Fibroblast of skin of right quadriceps (primary cell): ENCODE measurements around the gene NCF2.

Source experiments
- DNase-seq: peaks from one replicate; pipeline ENCODE4 v3.0.0-alpha.2; 2013

Gene NCF2

DNA sequence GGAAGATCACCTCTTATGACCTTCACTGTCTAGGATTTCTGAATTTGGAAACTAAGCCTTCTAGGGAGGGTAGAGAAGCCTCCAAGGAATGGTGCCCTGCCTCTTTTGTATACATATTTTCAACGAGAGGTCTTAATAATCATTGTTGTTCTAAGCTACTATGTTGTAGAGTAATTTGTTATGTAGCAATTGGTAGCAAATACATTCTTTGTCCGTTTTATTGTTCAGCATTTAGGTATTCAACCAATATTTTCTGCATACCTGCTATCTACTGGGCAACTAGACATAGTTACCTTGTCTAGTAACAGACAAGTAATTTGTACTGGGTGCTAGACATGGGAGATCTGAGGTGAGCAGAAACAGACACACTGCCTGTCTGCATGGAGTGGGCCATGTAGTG, 20.8 kb upstream of the NCF2 start:
- no peak for DNase-seq

GRCh38 chr1:183609759-183610452, 19.6 kb upstream of the NCF2 start:
- DNase-seq = peak; percentile 46

GRCh38 chr1:183609313-183609712, 19.1 kb upstream of the NCF2 start:
- peak; percentile 81 for DNase-seq

DNA sequence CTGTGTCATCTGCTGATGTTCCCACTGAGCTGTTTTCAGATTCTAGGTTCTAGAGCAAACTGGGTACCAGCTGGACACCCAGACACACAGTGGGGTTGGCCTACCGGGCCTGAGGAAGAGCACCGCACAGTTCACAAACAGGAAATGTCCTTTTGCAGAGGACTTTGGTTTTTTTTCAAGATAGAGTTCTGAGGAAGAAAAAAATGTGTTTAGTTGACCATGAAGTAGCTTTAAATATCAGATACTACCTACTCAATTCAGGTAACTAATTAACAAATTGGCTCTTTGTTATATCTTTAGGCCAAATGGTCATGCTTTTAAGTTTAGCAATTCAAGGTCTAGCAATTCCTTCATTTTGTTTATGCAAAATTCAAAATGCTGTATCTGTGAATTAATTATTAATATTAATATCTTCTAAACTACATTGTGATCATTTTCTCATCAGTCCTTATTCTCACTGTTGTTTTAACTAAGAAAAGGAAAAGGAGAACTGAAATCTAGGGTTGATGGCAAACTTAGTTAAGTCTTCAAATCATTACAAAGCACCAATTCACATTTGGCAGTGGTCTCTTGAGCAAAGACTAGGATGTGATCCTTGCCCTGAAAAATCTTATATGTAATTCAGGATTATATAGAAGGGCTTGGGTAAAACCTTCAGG, 17.2 kb upstream of the NCF2 start:
- no peak for DNase-seq

- DNase-seq = no peak
These were observed 15.6 kb upstream of the NCF2 start for GRCh38 chr1:183605904-183606303.

DNA sequence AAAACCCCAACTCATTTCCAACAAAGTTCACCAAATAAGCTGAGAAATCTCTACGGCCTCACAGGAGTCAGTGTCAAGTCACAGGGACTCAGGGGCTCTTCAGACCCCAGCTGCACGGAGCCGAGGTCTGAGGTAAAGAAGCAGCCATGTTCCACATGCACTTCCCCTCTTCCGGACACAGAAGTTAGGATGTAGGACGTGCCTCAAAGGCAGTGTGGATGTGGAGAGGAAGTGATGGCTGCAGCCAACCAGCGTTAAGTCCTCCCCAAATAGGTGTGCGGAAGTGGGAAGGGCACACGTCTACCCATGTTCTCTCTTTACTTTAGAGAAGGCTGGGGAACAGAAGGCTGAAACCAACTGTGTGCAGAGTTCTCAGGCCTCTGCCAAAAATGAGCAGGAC, 14.6 kb upstream of the NCF2 start:
- DNase-seq = no peak

DNA sequence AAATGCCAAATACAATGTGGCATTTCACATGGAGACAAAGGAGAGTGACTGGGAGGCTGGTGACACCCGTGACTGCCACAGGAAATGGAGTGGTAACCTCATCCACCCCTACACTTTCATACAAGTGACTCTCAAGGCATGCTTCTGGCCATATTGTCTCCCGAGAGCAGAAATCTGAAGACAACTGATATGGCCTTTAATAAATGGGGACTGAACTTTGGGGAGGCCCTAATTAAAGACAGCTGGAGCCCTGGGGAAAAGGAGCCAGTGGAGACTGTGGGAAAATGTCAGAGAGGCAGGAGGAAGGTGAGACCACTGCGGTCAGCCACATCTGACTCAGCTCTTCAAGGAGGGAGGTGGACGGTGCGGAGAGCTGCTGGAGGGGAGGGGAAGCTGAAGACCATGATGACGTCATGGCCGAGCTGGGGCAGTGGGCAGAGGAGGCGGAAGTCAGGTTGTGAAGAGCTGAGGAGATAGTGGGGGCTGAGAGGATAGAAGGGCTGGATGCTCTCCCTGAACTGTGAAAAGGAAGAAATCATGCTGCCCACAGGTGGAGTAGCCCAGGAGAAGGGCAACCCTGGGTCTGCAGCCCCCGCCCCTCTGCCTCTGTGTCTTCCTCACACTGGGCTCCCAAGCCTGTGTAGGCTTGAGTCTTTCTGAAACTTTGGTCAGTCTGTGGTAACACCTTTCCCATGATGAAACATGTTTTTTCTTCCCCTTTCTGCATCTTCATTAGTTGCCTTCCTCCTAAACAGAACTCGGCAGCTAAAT, 14.0 kb upstream of the NCF2 start:
- peak; percentile 91 for DNase-seq

- no peak for DNase-seq
These were observed 12.3 kb upstream of the NCF2 start for GRCh38 chr1:183602510-183602909.

GRCh38 chr1:183600634-183601033, 10.4 kb upstream of the NCF2 start:
- DNase-seq = no peak

DNA sequence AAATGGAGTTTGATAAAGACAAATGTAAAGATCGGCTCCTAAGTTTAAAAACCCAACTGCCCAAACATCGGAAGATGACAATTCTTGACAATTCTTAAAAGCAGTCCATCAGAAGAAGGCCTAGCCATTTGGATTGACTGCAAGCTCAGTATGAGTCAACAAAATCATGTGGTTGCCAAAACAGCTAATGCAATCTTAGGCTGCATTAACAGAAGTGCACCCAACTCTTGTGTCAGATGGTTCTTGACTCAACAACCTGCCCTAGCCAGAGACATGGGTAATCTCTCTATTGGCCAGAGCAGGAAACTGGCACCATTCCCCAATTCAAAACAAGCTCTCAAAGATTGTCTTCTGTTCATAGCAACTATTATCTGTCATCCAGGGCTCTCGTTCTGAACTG, 9.9 kb upstream of the NCF2 start:
- peak; percentile 68 for DNase-seq

GRCh38 chr1:183598386-183598785, 8.1 kb upstream of the NCF2 start:
- DNase-seq = no peak

GRCh38 chr1:183597656-183598347, 7.5 kb upstream of the NCF2 start:
- DNase-seq = no peak

GRCh38 chr1:183596500-183596899, 6.2 kb upstream of the NCF2 start:
- no peak for DNase-seq

DNA sequence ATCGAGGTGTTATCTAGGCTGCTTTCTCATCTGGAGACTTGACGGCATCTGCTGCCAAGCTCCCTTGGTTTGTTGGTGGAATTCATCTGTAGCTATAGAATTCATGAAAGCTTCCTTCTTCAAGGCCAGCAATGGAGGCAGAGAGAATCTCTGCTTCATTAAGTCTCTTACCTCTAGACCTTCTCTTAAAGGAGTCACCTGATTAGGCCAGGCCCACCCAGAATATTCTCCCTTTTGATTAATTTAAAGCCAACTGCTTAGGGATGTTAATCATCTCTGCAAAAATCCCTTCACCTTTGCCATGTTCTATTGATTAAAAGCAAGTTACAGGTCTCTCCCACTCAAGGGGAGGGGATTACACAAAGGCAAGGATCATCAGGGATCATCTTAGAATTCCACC, 5.3 kb upstream of the NCF2 start:
- no peak for DNase-seq

- no peak for DNase-seq
These were observed 3.1 kb upstream of the NCF2 start for GRCh38 chr1:183593356-183593755.

DNA sequence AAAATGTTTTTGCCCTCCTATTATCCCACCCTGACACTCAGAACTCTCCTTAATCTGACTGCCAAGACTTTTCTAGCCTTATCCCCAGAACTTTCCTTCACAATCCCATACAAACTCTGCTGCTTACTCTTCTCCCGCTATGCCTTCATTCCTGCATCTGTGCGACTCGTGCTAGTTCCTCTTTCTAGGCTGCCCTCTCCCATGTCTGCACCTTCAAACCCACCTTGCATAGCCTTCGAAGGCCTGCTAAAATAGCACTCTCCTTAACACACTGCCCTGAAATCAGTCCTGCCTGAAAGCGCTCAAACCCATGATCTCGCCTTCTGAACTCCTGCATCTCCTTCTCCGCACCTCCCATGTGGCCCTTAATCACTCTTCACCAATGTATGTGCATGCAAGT, 2.5 kb upstream of the NCF2 start:
- no peak for DNase-seq

DNA sequence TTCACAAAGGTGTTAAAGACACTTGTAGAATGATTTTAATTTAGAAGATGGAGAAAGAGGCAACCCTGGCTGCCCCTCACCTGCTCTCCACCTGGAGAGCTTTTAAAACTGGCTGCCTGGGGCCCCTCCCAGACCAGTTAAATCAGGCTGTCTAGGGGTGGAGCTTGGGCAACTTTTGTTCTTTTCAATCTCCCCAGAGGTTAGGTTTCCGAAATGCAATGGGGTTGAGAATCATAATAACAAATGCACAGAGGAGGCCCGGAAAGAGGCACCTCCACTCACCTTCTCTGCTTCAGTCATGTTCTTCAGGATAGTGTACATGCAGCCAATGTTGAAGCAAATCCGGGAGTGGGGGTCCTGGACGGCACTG, 400 bp downstream of the NCF2 start:
- no peak for DNase-seq

GRCh38 chr1:183589384-183589783, 875 bp downstream of the NCF2 start:
- DNase-seq = no peak

DNA sequence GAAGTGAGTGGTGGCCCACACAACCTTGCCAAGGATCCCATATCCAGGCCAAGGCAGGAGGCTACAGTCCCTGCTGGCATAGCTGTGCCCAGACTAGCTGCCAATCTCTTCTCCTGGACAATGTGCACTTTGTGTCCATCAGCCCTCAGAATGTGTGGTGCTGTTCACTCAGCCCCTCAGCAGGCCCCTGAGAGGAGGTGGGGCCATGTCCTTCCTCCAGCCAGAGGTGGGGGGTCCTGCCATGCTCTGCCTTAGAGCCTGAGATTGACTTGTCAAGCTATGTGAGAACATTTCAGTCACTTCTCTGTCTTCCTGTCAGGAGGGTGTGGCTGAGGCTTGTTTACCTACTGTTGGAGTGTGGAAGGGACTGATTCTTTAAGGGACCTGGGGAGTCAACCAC, 1.4 kb downstream of the NCF2 start:
- DNase-seq = no peak

GRCh38 chr1:183586926-183587325, 3.3 kb downstream of the NCF2 start:
- no peak for DNase-seq

- DNase-seq = no peak
These were observed 3.8 kb downstream of the NCF2 start for GRCh38 chr1:183586455-183586854.

GRCh38 chr1:183585038-183585437, 5.2 kb downstream of the NCF2 start:
- no peak for DNase-seq

- DNase-seq = no peak
These were observed 6.1 kb downstream of the NCF2 start for GRCh38 chr1:183584147-183584546.

DNA sequence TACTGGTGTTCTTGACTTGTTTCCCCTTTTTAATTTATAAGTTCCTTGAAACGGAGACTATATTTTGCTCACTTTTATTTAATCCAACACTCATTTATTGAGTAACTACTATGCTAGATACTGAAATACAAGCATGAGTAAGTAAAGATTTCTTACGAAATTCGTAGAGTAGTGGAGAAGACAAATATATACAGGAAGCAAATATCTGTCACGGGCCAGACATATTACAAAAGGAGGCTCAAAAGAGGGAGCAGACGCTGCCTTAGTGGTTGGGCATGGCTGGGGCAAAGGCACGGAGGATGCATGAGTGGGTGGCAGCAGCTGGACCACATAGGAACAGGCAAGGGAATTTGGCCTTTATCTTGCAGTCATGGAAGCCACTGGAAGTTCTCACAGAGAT, 6.8 kb downstream of the NCF2 start:
- DNase-seq = no peak
